Suprapubic skin (tissue), 4 donors: Measurements from ENCODE around the gene TRPM2. TPM values are rescaled to one million over a fixed set of nuclear protein-coding genes. Genes with fewer than 3 reads are reported as not detected.

Source experiments
- DNase-seq, 2 donors: peaks; one replicate each; pipeline ENCODE4 v3.0.0-alpha.2; 2019; ENCODE audit warnings: low spot score in 2 of 2
- H3K27ac ChIP-seq: fragments of 200-600 bp; sonication (generic); one replicate; pipeline ENCODE4 v1.5.1; 2019
- H3K27me3 ChIP-seq: fragments of 200-600 bp; sonication (generic); one replicate; pipeline ENCODE4 v1.5.1; 2019
- H3K36me3 ChIP-seq: fragments of 200-600 bp; sonication (generic); one replicate; pipeline ENCODE4 v1.5.1; 2019
- H3K4me1 ChIP-seq: fragments of 200-600 bp; sonication (generic); one replicate; pipeline ENCODE4 v1.5.1; 2019
- H3K4me3 ChIP-seq: fragments of 200-600 bp; sonication (generic); one replicate; pipeline ENCODE4 v1.5.1; 2019; ENCODE audit warnings: mild to moderate bottlenecking
- H3K9me3 ChIP-seq: fragments of 200-600 bp; sonication (generic); one replicate; pipeline ENCODE4 v1.5.1; 2019
- CTCF ChIP-seq, 2 donors: fragments of 200-600 bp in 1 of 2; fragments of 450-650 bp in 1 of 2; sonication (generic) in 1 of 2; IDR thresholded peaks; one replicate each; pipeline ENCODE4 v1.5.1; 2016 to 2019; ENCODE audit warnings: antibody characterized with exemption in 2 of 2, mild to moderate bottlenecking in 1 of 2, moderate library complexity in 1 of 2
- EP300 ChIP-seq: sonication (generic); formaldehyde crosslinking; IDR thresholded peaks from one replicate; pipeline ENCODE4 v1.6.1; 2017; ENCODE audit warnings: antibody characterized with exemption
- POLR2A ChIP-seq, 2 donors: fragments of 450-650 bp; IDR thresholded peaks; one replicate each; pipeline ENCODE4 v1.6.1; 2017; ENCODE audit warnings: antibody characterized with exemption in 2 of 2, mild to moderate bottlenecking in 2 of 2, moderate library complexity in 2 of 2
- POLR2AphosphoS5 ChIP-seq, 3 donors: sonication (generic); formaldehyde crosslinking; IDR thresholded peaks; one replicate each; pipeline ENCODE4 v1.6.1; 2017; ENCODE audit warnings: antibody characterized with exemption in 3 of 3
- WGBS: methylation state at CpG from one replicate; pipeline ENCODE4 v1.1.5; 2018; 5-methylcytosine and 5-hydroxymethylcytosine counted together
- total RNA-seq, 4 donors: library from RNA; depleted of rRNA; stranded (reverse); fragments of >200 nt; gene quantifications; one replicate each; pipeline ENCODE4 v1.1.0, GENCODE V29; 2016

Gene TRPM2
- total RNA-seq, 4 donors from 2014 or later = 2.5 to 4.2 (median 3.2) TPM

GRCh38 chr21:44489962-44490361, 136.5 kb downstream of the TRPM2 start:
- TF ChIP-seq POLR2AphosphoS5 (IDR thresholded peaks at IDR 0.05) (no peak), EP300 (no peak), POLR2A (IDR thresholded peaks at IDR 0.05) (no peak), CTCF (IDR thresholded peaks at IDR 0.05) (no peak)

GRCh38 chr21:44490405-44490804, 137.0 kb downstream of the TRPM2 start:
- WGBS = 96% methylated on average over 19 of the region's 19 CpGs
- Histone ChIP-seq H3K27ac (no peak overlapping the region), H3K36me3 (no peaks in the 10 kb centered on the region), H3K4me3 (no peak overlapping the region), H3K4me1 (no peaks in the 10 kb centered on the region), H3K9me3 (peaks cover 11% of the 10 kb centered on the region), H3K27me3 (peaks cover 9% of the 10 kb centered on the region)
- no peak for DNase-seq
- TF ChIP-seq POLR2AphosphoS5 (IDR thresholded peaks at IDR 0.05) = no peak
- TF ChIP-seq POLR2A (IDR thresholded peaks at IDR 0.05) = no peak
- TF ChIP-seq EP300 = no peak
- TF ChIP-seq CTCF (IDR thresholded peaks at IDR 0.05) = no peak

More at GRCh38 chr21:44489962-44490361, 136.5 kb downstream of the TRPM2 start:
- Histone ChIP-seq H3K36me3 (no peaks in the 10 kb centered on the region), H3K27ac (no peak overlapping the region), H3K9me3 (peaks cover 11% of the 10 kb centered on the region), H3K4me1 (no peaks in the 10 kb centered on the region), H3K27me3 (peaks cover 9% of the 10 kb centered on the region), H3K4me3 (no peak overlapping the region)
- no peak for DNase-seq
- 45% methylated on average over 7 of the region's 7 CpGs for WGBS

- WGBS = 90% methylated on average over 9 of the region's 9 CpGs
- no peaks in the 10 kb centered on the region for H3K36me3 ChIP-seq
- H3K27ac ChIP-seq = no peak overlapping the region
- TF ChIP-seq POLR2AphosphoS5 (IDR thresholded peaks at IDR 0.05) (no peak), CTCF (IDR thresholded peaks at IDR 0.05) (no peak), EP300 (no peak), POLR2A (IDR thresholded peaks at IDR 0.05) (no peak)
- no peak for DNase-seq
- peaks cover 7% of the 10 kb centered on the region for H3K27me3 ChIP-seq
- no peaks in the 10 kb centered on the region for H3K4me1 ChIP-seq
- peaks cover 11% of the 10 kb centered on the region for H3K9me3 ChIP-seq
- no peak overlapping the region for H3K4me3 ChIP-seq
Observed at GRCh38 chr21:44490816-44491215, 137.4 kb downstream of the TRPM2 start.

Other genes with a start within 250 kb of the TRPM2 start
- 10 to 100 TPM in 2 of 4 donors, 1 to 10 TPM in 2; 6.0 to 20.9 (median 8.8) TPM for gene PWP2, start 246.2 kb upstream of the TRPM2 start, total RNA-seq
- gene GATD3, start 219.9 kb upstream of the TRPM2 start, total RNA-seq = 10 to 100 TPM in 1 of 4 donors, 1 to 10 TPM in 3; 1.6 to 44.7 (median 7.3) TPM
- gene ICOSLG, start 112.7 kb upstream of the TRPM2 start, total RNA-seq = 10 to 100 TPM in 3 of 4 donors, 1 to 10 TPM in 1; 5.1 to 13.5 (median 10.8) TPM
- gene DNMT3L, start 91.7 kb upstream of the TRPM2 start, total RNA-seq = not detected
- not detected for gene AIRE, start 67.7 kb upstream of the TRPM2 start, total RNA-seq
- gene PFKL, start 53.6 kb upstream of the TRPM2 start, total RNA-seq = 100 to 1,000 TPM in 3 of 4 donors, 10 to 100 TPM in 1; 92.8 to 121 (median 117) TPM
- 10 to 100 TPM; 22.6 to 45.5 (median 27.3) TPM for gene CFAP410, start 14.2 kb upstream of the TRPM2 start, total RNA-seq
- 1 to 10 TPM; 3.9 to 6.2 (median 4.7) TPM for gene LRRC3, start 101.9 kb downstream of the TRPM2 start, total RNA-seq
- gene KRTAP10-1, start 186.6 kb downstream of the TRPM2 start, total RNA-seq = 1 to 10 TPM in 2 of 4 donors, under 1 TPM in 1, not detected in 1; 0.83 to 8.5 (median 2.6) TPM
- 10 to 100 TPM in 2 of 4 donors, under 1 TPM in 1, not detected in 1; 0.76 to 11.1 (median 10.1) TPM for gene KRTAP10-2, start 197.9 kb downstream of the TRPM2 start, total RNA-seq
- gene KRTAP10-3, start 205.2 kb downstream of the TRPM2 start, total RNA-seq = 1 to 10 TPM in 3 of 4 donors, not detected in 1; 1.1 to 5.8 (median 3.3) TPM
- gene KRTAP10-4, start 220.1 kb downstream of the TRPM2 start, total RNA-seq = 10 to 100 TPM in 1 of 4 donors, 1 to 10 TPM in 2, not detected in 1; 2.7 to 11.8 (median 4.9) TPM
- 10 to 100 TPM in 1 of 4 donors, 1 to 10 TPM in 1, under 1 TPM in 1, not detected in 1; 0.76 to 11.1 (median 1.7) TPM for gene KRTAP10-5, start 227.0 kb downstream of the TRPM2 start, total RNA-seq
- gene KRTAP10-6, start 238.9 kb downstream of the TRPM2 start, total RNA-seq = 1 to 10 TPM in 2 of 4 donors, not detected in 2; 2.0 to 3.1 TPM
- gene KRTAP10-7, start 247.0 kb downstream of the TRPM2 start, total RNA-seq = 10 to 100 TPM in 1 of 4 donors, 1 to 10 TPM in 2, not detected in 1; 3.7 to 12.9 (median 4.2) TPM